WTC11 (cell line): Measurements from ENCODE around the gene CACNB4. TPM values are rescaled to one million over a fixed set of nuclear protein-coding genes. Genes with fewer than 3 reads are reported as not detected.

ENCODE experiments used
- ATAC-seq: fragments of 200-7000 bp; cut with Tn5 transposase; 2 replicates; pipeline ENCODE4 v1.10.0; 2021; ENCODE audit warnings: mild to moderate bottlenecking, moderate library complexity
- CTCF ChIA-PET: fragments of 300-600 bp; sonication (Branson Sonifier 250); formaldehyde crosslinking; loops from one replicate; lab custom pipeline; 2021; ENCODE audit warnings: antibody characterized with exemption; lab: Charles Lee
- POLR2A ChIA-PET: fragments of 350-600 bp; sonication (Branson Sonifier 250); formaldehyde crosslinking; loops from one replicate; lab custom pipeline; 2021; ENCODE audit warnings: antibody characterized with exemption; lab: Charles Lee
- DNase-seq: peaks from one replicate; pipeline ENCODE4 v3.0.0; 2021; ENCODE audit warnings: low spot score
- H3K27ac Mint-ChIP-seq: 2 replicates; pipeline ENCODE4 v1.8.0; 2021; ENCODE audit warnings: mixed read lengths
- H3K27me3 Mint-ChIP-seq: 2 replicates; pipeline ENCODE4 v1.8.0; 2021; ENCODE audit warnings: low read depth, mild to moderate bottlenecking, moderate library complexity, mixed read lengths
- H3K36me3 Mint-ChIP-seq: 2 replicates; pipeline ENCODE4 v1.8.0; 2021; ENCODE audit warnings: mixed read lengths
- H3K4me1 Mint-ChIP-seq: 2 replicates; pipeline ENCODE4 v1.8.0; 2022; ENCODE audit warnings: mixed read lengths
- H3K4me3 Mint-ChIP-seq: 2 replicates; pipeline ENCODE4 v1.8.0; 2021; ENCODE audit warnings: mild to moderate bottlenecking, moderate library complexity, mixed read lengths
- H3K9me3 Mint-ChIP-seq: 2 replicates; pipeline ENCODE4 v1.8.0; 2021; ENCODE audit warnings: mixed read lengths
- CBFB ChIP-seq: sonication (generic); formaldehyde crosslinking; IDR thresholded peaks from 2 replicates; pipeline ENCODE4 v1.8.1; 2022; ENCODE audit warnings: mild to moderate bottlenecking, low read depth, missing genetic modification reagents
- EMX1 ChIP-seq: fragments of 250-450 bp; sonication (Bioruptor Pico); IDR thresholded peaks from 2 replicates; pipeline ENCODE4 v1.8.0; 2021; ENCODE audit warnings: mild to moderate bottlenecking
- ERG ChIP-seq: fragments of 250-450 bp; sonication (Bioruptor Pico); IDR thresholded peaks from 2 replicates; pipeline ENCODE4 v1.8.0; 2021; ENCODE audit warnings: mild to moderate bottlenecking
- ETV6 ChIP-seq: sonication (generic); formaldehyde crosslinking; IDR thresholded peaks from 2 replicates; pipeline ENCODE4 v1.8.1; 2022; ENCODE audit warnings: mild to moderate bottlenecking, missing genetic modification reagents
- FOXK1 ChIP-seq: sonication (generic); formaldehyde crosslinking; IDR thresholded peaks from 2 replicates; pipeline ENCODE4 v1.8.0; 2022; ENCODE audit warnings: mild to moderate bottlenecking, moderate library complexity, missing genetic modification reagents
- GABPB1 ChIP-seq: sonication (generic); formaldehyde crosslinking; IDR thresholded peaks from 2 replicates; pipeline ENCODE4 v1.8.1; 2023; ENCODE audit warnings: mild to moderate bottlenecking, missing genetic modification reagents
- IRF1 ChIP-seq: sonication (generic); formaldehyde crosslinking; IDR thresholded peaks from 2 replicates; pipeline ENCODE4 v1.8.0; 2023; ENCODE audit warnings: missing genetic modification reagents
- KAT7 ChIP-seq: sonication (generic); formaldehyde crosslinking; IDR thresholded peaks from 2 replicates; pipeline ENCODE4 v1.8.1; 2023; ENCODE audit warnings: missing genetic modification reagents, mild to moderate bottlenecking, borderline replicate concordance
- MLX ChIP-seq: sonication (generic); formaldehyde crosslinking; IDR thresholded peaks from 2 replicates; pipeline ENCODE4 v1.8.1; 2023; ENCODE audit warnings: mild to moderate bottlenecking, missing genetic modification reagents, moderate library complexity
- NFE2L1 ChIP-seq: sonication (generic); formaldehyde crosslinking; IDR thresholded peaks from 2 replicates; pipeline ENCODE4 v1.8.1; 2023; ENCODE audit warnings: missing genetic modification reagents
- NFYB ChIP-seq: sonication (generic); formaldehyde crosslinking; conservative IDR thresholded peaks from 2 replicates; pipeline ENCODE4 v1.8.0; 2022; ENCODE audit warnings: low read depth, missing genetic modification reagents
- NR1H2 ChIP-seq: sonication (generic); formaldehyde crosslinking; IDR thresholded peaks from 2 replicates; pipeline ENCODE4 v1.9.0; 2021; ENCODE audit warnings: mild to moderate bottlenecking, moderate library complexity, missing genetic modification reagents
- RORB ChIP-seq: fragments of 250-450 bp; sonication (Bioruptor Pico); IDR thresholded peaks from 2 replicates; pipeline ENCODE4 v1.9.0; 2021; ENCODE audit warnings: mild to moderate bottlenecking
- SP1 ChIP-seq: sonication (generic); formaldehyde crosslinking; conservative IDR thresholded peaks from 2 replicates; pipeline ENCODE4 v1.8.1; 2022; ENCODE audit warnings: missing genetic modification reagents
- TEAD1 ChIP-seq: sonication (generic); formaldehyde crosslinking; IDR thresholded peaks from 2 replicates; pipeline ENCODE4 v1.8.0; 2022; ENCODE audit warnings: mild to moderate bottlenecking, missing genetic modification reagents
- TEAD4 ChIP-seq: sonication (generic); formaldehyde crosslinking; IDR thresholded peaks from 2 replicates; pipeline ENCODE4 v1.8.0; 2022; ENCODE audit warnings: mild to moderate bottlenecking, missing genetic modification reagents
- USF2 ChIP-seq: sonication (generic); formaldehyde crosslinking; IDR thresholded peaks from 2 replicates; pipeline ENCODE4 v1.8.1; 2023; ENCODE audit warnings: mild to moderate bottlenecking, missing genetic modification reagents, moderate library complexity
- ZBTB21 ChIP-seq: sonication (generic); formaldehyde crosslinking; IDR thresholded peaks from 2 replicates; pipeline ENCODE4 v1.8.1; 2023; ENCODE audit warnings: mild to moderate bottlenecking, missing genetic modification reagents, borderline replicate concordance
- ZNF138 ChIP-seq: sonication (generic); formaldehyde crosslinking; conservative IDR thresholded peaks from 2 replicates; pipeline ENCODE4 v1.8.1; 2022; ENCODE audit warnings: mild to moderate bottlenecking, moderate library complexity, missing genetic modification reagents
- ZNF416 ChIP-seq: fragments of 250-450 bp; sonication (Bioruptor Pico); IDR thresholded peaks from 2 replicates; pipeline ENCODE4 v1.9.0; 2021; ENCODE audit warnings: mild to moderate bottlenecking, inconsistent platforms
- total RNA-seq: library from RNA; stranded (reverse); gene quantifications from 3 replicates; pipeline ENCODE4 v1.2.3, GENCODE V29; 2021

The CACNB4 gene
- total RNA-seq, 1 experiment from 2014 or later, result 4.7 TPM

- no peak for TF ChIP-seq IRF1
- TF ChIP-seq, all 79 proteins: peak for 0
Observed at GRCh38 chr2:151789055-151789834, 309.6 kb downstream of the CACNB4 start (continued).

GRCh38 chr2:151786483-151786882 is 312.4 kb downstream of the CACNB4 start:
- ChIA-PET CTCF (interaction anchor here (1.1 kb wide), 1 partner anchor 240 kb away, joined by 3 read pairs; no protein-coding TSS in a partner anchor), POLR2A (interaction anchor here (0.6 kb wide), 1 partner anchor 12 kb away, joined by 7 read pairs; no protein-coding TSS in a partner anchor)
- Mint-ChIP-seq H3K4me3 (no peak overlapping the region), H3K27ac (no peak overlapping the region), H3K36me3 (peaks cover 18% of the 10 kb centered on the region), H3K9me3 (peaks cover 1% of the 10 kb centered on the region), H3K4me1 (peaks cover 7% of the 10 kb centered on the region), H3K27me3 (no peaks in the 10 kb centered on the region)
- TF ChIP-seq FOXK1 (CRISPR knock-in tag), result no peak
- TF ChIP-seq ZNF138 (CRISPR knock-in tag), result no peak
- TF ChIP-seq MLX (CRISPR knock-in tag), result no peak
- no peak for TF ChIP-seq USF2 (CRISPR knock-in tag)
- TF ChIP-seq ZBTB21 (CRISPR knock-in tag), result no peak
- TF ChIP-seq TEAD1 (CRISPR knock-in tag), result no peak
- TF ChIP-seq ERG (CRISPR knock-in tag), result no peak
- TF ChIP-seq GABPB1 (CRISPR knock-in tag), result no peak
- no peak for TF ChIP-seq SP1 (CRISPR knock-in tag)
- no peak for TF ChIP-seq ETV6 (CRISPR knock-in tag)
- no peak for TF ChIP-seq NFE2L1 (CRISPR knock-in tag)
- no peak for TF ChIP-seq EMX1 (CRISPR knock-in tag)
- TF ChIP-seq TEAD4 (CRISPR knock-in tag), result no peak
- no peak for TF ChIP-seq NFYB (CRISPR knock-in tag)
- ATAC-seq, result no peak
- no peak for DNase-seq

GRCh38 chr2:151786077-151786476 is 312.8 kb downstream of the CACNB4 start:
- Mint-ChIP-seq H3K4me3 (no peak overlapping the region), H3K9me3 (no peaks in the 10 kb centered on the region), H3K27ac (no peak overlapping the region), H3K27me3 (no peaks in the 10 kb centered on the region), H3K36me3 (peaks cover 15% of the 10 kb centered on the region; the same call in 1 of the 2 replicates), H3K4me1 (peaks cover 7% of the 10 kb centered on the region)
- ATAC-seq (no peak), DNase-seq (no peak)
- no peak for TF ChIP-seq CBFB (CRISPR knock-in tag)
- no peak for TF ChIP-seq RORB (CRISPR knock-in tag)
- no peak for TF ChIP-seq NR1H2 (CRISPR knock-in tag)
- no peak for TF ChIP-seq ZNF416 (CRISPR knock-in tag)
- TF ChIP-seq ZNF138 (CRISPR knock-in tag), result no peak
- TF ChIP-seq TEAD4 (CRISPR knock-in tag), result no peak
- TF ChIP-seq KAT7, result no peak
- TF ChIP-seq, all 79 proteins: peak for 0
- CTCF ChIA-PET, result interaction anchor here (1.1 kb wide), 1 partner anchor 240 kb away, joined by 3 read pairs; no protein-coding TSS in a partner anchor
- POLR2A ChIA-PET, result no interaction called here
